Activated CD4-positive, alpha-beta T cell treated with anti-CD3 and anti-CD28 coated beads, Interleukin-2, amount 50 U/mL, for 1 hour (primary cell): ENCODE results near the gene HIGD1A.

Source experiments
- DNase-seq: peaks from one replicate; pipeline ENCODE4 v3.0.0-alpha.2; 2020

The HIGD1A gene

GRCh38 chr3:42753757-42754156 lies 50.5 kb downstream of the HIGD1A start:
- DNase-seq, result no peak

GRCh38 chr3:42752961-42753360 lies 51.3 kb downstream of the HIGD1A start:
- no peak for DNase-seq

- no peak for DNase-seq
These were observed 51.8 kb downstream of the HIGD1A start for GRCh38 chr3:42752441-42752840.

- DNase-seq, result no peak
These were observed 52.7 kb downstream of the HIGD1A start for GRCh38 chr3:42751609-42752008.

GRCh38 chr3:42750834-42751233 lies 53.5 kb downstream of the HIGD1A start:
- no peak for DNase-seq

GRCh38 chr3:42749753-42750231 lies 54.5 kb downstream of the HIGD1A start:
- no peak for DNase-seq

- DNase-seq, result no peak
These were observed 55.1 kb downstream of the HIGD1A start for GRCh38 chr3:42749025-42749752.

- DNase-seq, result peak; percentile 35
These were observed 56.7 kb downstream of the HIGD1A start for GRCh38 chr3:42747581-42747980.

- no peak for DNase-seq
These were observed 57.5 kb downstream of the HIGD1A start for GRCh38 chr3:42746455-42747450.

GRCh38 chr3:42745776-42746454 lies 58.4 kb downstream of the HIGD1A start:
- DNase-seq, result no peak

GRCh38 chr3:42745291-42745745 lies 59.0 kb downstream of the HIGD1A start:
- no peak for DNase-seq

- no peak for DNase-seq
These were observed 60.9 kb downstream of the HIGD1A start for GRCh38 chr3:42743204-42743995.

- DNase-seq, result no peak
These were observed 61.6 kb downstream of the HIGD1A start for GRCh38 chr3:42742688-42743087.

GRCh38 chr3:42742259-42742658 lies 62.0 kb downstream of the HIGD1A start:
- no peak for DNase-seq

- no peak for DNase-seq
These were observed 62.5 kb downstream of the HIGD1A start for GRCh38 chr3:42741796-42742195.

GRCh38 chr3:42739401-42740158 lies 64.7 kb downstream of the HIGD1A start:
- DNase-seq, result no peak

- DNase-seq, result no peak
These were observed 67.8 kb downstream of the HIGD1A start for GRCh38 chr3:42736531-42736930.

GRCh38 chr3:42736081-42736480 lies 68.2 kb downstream of the HIGD1A start:
- DNase-seq, result no peak

- no peak for DNase-seq
These were observed 68.7 kb downstream of the HIGD1A start for GRCh38 chr3:42735615-42736014.

- DNase-seq, result no peak
These were observed 69.3 kb downstream of the HIGD1A start for GRCh38 chr3:42735019-42735418.

- DNase-seq, result no peak
These were observed 69.9 kb downstream of the HIGD1A start for GRCh38 chr3:42734263-42734860.
